ENCODE data around the gene CCDC9. TPM values are rescaled to one million over a fixed set of nuclear protein-coding genes. Genes with fewer than 3 reads are reported as not detected.
A peak's percentile ranks its signal among the peaks of the same experiment; 100 is the strongest.
"Not testable (repeated sequence)": the region's sequence is repeated elsewhere in the genome, so short reads cannot be mapped to it uniquely, and the experiment has no call there.

Gene CCDC9
- total RNA-seq, 1 donor from 2014 or later, result 16.3 TPM

DNA sequence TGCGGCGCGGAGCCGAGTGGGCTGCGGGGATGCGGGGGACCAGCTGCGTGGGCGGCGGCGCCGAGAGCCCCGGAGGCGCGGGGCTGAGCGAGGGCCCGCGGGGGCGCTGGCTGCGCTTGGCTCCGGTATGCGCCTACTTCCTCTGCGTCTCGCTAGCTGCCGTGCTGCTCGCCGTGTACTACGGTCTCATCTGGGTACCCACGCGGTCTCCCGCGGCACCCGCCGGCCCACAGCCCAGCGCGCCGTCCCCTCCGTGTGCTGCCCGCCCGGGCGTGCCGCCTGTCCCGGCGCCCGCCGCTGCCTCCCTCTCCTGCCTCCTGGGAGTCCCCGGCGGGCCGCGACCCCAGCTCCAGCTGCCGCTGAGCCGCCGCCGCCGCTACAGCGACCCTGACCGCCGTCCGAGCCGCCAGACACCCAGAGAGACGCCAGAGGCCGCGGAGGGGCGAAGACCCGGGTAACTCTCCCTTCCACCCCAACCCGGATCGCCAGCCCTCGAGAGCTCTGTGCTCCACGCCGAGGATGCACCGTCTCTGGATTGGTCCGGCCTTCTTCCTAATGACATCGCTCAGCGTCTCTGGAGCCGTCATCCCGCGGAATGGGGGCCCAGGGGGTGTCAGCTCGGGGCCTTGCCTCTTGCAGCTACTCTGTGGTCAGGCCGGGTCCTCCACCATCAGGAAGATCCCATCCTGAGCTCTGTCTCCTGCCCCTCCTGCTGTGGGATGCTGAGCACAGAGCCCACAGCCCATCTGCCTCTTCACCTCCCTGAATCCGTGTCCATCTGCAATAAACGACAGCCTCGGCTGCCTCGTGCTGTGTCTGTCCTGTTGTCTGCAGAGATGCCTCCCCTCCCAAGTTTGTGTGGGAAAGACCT, 18.8 kb downstream of the CCDC9 start:
- DNase-seq (peak; percentile 59), ATAC-seq (ENCODE audit: poor library complexity) (no peak)
- intact Hi-C loops (cut with DNase I), result no loop called here

- ATAC-seq (ENCODE audit: poor library complexity) (no peak), DNase-seq (peak; percentile 77)
- intact Hi-C loops (cut with DNase I), result no loop called here
These were observed 19.6 kb downstream of the CCDC9 start for GRCh38 chr19:47275791-47276461.

DNA sequence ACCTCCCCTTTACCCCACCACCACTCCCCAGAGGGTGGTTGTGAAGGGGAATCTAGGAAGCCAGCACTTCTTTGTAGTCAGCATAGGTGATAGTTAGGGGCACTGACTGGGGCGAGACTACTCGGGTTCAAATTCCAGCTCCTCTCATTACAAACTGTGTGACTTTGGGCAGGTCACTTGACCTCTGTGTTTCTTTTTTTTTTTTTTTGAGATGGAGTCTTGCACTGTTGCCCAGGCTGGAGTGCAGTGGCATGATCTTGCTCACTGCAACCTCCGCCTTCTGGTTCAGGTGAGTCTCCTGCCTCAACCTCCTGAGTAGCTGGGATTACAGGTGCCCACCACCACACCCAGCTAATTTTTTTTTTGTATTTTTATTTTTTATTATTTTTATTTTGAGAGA, 20.2 kb downstream of the CCDC9 start:
- DNase-seq; intact Hi-C loops (cut with DNase I); ATAC-seq (ENCODE audit: poor library complexity): not testable (repeated sequence)

DNA sequence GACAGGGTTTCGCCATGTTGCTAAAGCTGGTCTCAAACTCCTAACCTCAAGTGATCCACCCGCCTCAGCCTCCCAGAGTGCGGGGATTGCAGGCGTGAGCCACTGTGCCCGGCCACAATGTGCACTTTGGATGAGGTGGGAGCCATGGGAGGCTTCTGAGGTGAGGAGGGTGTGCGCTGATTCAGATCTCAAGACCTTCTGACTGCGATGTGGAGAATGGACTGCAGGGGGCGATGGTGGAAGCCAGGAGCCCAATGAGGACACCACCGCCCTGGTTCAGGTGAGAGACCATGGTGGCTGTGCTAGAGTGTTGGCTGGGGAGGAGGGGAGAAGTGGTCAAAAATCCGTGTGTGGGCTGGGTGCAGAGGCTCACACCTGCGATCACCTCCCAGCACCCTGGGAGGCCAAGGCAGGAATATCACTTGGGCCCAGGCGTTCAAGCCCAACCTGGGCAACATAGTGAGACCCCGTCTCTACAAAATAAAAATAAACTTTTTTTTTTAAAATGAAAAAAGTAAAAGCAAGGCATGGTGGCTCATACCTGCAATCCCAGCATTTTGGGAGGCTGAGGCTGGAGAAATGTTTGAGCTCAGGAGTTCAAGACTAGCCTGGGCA, 24.0 kb downstream of the CCDC9 start:
- no peak for DNase-seq
- ATAC-seq (ENCODE audit: poor library complexity), result no peak
- intact Hi-C loops (cut with DNase I), result no loop called here

- intact Hi-C loops (cut with DNase I), result no loop called here
- DNase-seq (no peak), ATAC-seq (ENCODE audit: poor library complexity) (no peak)
These were observed 27.2 kb downstream of the CCDC9 start for GRCh38 chr19:47283405-47284059.

DNA sequence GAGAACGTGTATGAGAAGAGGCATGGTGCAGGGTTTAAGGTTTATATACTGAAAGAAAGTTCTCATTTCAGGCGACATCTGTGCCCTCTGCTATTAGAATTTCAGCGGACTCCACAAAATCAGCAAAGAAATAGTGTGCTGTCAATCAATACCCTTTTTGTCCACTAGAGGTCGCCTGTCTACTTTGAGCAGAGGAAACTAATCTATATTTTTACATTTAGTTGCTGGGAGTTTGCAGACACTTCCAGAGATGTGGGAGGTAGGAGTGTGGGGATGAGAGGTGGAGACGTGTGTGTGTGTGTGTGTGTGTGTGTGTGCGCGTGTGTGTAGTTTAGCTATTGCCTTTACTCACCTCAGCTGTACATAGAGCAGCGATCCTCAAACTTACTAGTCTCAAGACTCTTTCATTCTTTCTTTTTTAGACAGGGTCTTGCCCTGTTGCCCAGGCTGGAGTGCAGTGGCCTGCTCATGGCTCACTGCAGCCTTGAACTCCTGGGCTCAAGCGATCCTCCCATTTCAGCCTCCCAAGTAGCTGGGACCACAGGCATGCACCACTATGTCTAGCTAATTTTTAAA, 28.1 kb downstream of the CCDC9 start:
- peak; percentile 62 for ATAC-seq (ENCODE audit: poor library complexity)
- DNase-seq, result no peak
- intact Hi-C loops (cut with DNase I), result no loop called here

DNA sequence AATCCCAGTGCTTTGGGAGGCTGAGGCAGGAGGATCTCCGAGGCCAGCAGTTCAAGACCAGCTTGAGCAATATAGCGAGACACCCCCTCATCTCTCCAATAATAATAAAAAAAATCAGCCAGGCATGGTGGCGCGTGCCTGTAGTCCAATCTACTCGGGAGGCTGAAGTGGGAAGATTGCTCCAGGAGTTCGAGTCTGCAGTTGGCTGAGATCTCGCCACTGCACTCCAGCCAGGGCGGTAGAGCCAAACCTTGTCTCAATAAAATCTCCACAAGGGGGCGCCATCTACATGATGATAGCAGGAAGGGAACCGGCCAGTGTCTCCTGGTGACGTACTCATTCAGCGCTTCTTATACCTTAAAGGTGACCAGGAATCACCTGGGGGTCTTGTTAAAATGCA, 39.7 kb downstream of the CCDC9 start:
- ATAC-seq (ENCODE audit: poor library complexity) (peak; percentile 92), DNase-seq (peak; percentile 61)
- intact Hi-C loops (cut with DNase I), result loop anchor here (10.0 kb wide), 1 partner anchor 129 kb away; no protein-coding TSS in a partner anchor

GRCh38 chr19:47300867-47301266, 44.5 kb downstream of the CCDC9 start:
- intact Hi-C loops (cut with DNase I), result loop anchor here (10.0 kb wide), 1 partner anchor 84 kb away; no protein-coding TSS in a partner anchor
- DNase-seq; ATAC-seq (ENCODE audit: poor library complexity): not testable (repeated sequence)

DNA sequence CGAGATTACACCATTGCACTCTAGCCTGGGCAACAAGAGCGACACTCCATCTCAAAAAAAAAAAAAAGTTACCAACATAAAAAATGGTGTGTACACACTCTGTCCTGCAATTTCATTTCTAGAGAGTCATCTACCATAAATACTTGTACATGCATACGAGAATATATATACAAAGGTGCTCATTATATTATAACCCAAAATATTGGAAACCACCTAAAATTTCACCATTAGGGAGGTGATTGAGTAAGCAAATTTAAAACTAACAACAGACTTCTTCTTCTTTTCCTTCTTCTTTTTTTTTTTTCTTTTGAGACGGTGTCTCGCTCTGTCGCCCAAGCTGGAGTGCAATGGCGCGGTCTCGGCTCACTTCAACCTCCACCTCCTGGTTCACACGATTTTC, 45.9 kb downstream of the CCDC9 start:
- intact Hi-C loops (cut with DNase I), result loop anchor here (10.0 kb wide), 1 partner anchor 83 kb away; no protein-coding TSS in a partner anchor
- DNase-seq, result no peak
- no peak for ATAC-seq (ENCODE audit: poor library complexity)

DNA sequence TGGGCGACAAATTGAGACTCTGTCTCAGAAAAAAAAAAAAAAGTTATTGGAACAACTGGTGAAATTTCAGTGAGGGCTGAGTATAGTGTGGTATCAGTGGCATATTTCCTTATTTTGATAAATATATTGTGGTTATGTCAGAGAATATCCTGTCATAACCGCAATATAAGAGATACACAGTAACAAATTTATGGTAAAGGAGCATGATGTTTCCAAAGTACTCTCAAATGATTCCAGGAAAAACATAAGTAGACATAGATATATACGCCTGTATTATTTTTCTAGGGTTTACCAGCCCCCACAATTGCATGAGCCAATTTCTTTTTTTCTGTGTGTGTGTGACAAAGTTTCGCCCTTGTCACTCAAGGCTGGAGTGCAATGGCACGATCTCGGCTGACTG, 47.6 kb downstream of the CCDC9 start:
- intact Hi-C loops (cut with DNase I), result loop anchor here (10.0 kb wide), 1 partner anchor 81 kb away; no protein-coding TSS in a partner anchor

DNA sequence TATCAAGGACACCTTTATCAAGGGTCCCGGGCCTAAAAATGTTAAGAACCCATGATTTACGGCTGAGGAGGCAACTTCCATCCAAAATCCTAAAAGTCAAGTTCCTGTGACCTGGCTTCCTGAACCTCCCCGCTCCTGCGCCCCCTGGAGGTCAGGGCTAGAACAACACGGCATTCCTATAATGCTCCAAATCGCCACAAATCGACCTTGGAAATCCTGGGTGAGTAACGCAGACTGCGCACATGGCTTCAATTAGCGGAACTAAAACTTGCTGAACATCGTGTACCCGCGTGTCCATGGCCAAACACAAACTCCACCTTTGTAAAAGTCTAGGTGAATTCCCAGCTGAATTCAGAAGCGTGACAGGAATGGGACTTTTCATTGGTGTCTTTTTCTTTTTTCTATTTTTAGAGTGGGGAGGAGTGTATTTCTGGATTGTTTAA, 49.0 kb downstream of the CCDC9 start:
- intact Hi-C loops (cut with DNase I), result loop anchor here (10.0 kb wide), 1 partner anchor 79 kb away; no protein-coding TSS in a partner anchor
- ATAC-seq (ENCODE audit: poor library complexity), result peak; percentile 64
- peak; percentile 73 for DNase-seq

More for the DNA sequence above, 47.6 kb downstream of the CCDC9 start:
- no peak for DNase-seq
- ATAC-seq (ENCODE audit: poor library complexity), result no peak

- intact Hi-C loops (cut with DNase I), result loop anchor here (10.0 kb wide), 1 partner anchor 78 kb away; no protein-coding TSS in a partner anchor
- DNase-seq (no peak), ATAC-seq (ENCODE audit: poor library complexity) (no peak)
These were observed 50.0 kb downstream of the CCDC9 start for GRCh38 chr19:47306303-47306702.

- intact Hi-C loops (cut with DNase I), result loop anchor here (10.0 kb wide), 1 partner anchor 76 kb away; no protein-coding TSS in a partner anchor
- ATAC-seq (ENCODE audit: poor library complexity) (no peak), DNase-seq (no peak)
These were observed 52.7 kb downstream of the CCDC9 start for GRCh38 chr19:47309038-47309437.

- intact Hi-C loops (cut with DNase I), result loop anchor here (10.0 kb wide), 1 partner anchor 75 kb away; no protein-coding TSS in a partner anchor
- ATAC-seq (ENCODE audit: poor library complexity) (peak; percentile 58), DNase-seq (peak; percentile 71)
These were observed 53.3 kb downstream of the CCDC9 start, which contains the start of gene C5AR1 for GRCh38 chr19:47309608-47310007. C5AR1 (plus strand) TSS chr19:47309861; CDS start chr19:47309896, 35 bp downstream.

GRCh38 chr19:47310323-47310722, 54.0 kb downstream of the CCDC9 start:
- intact Hi-C loops (cut with DNase I), result no loop called here
- no peak for DNase-seq

GRCh38 chr19:47310819-47311218, 54.5 kb downstream of the CCDC9 start:
- DNase-seq (peak; percentile 82), ATAC-seq (ENCODE audit: poor library complexity) (no peak)
- intact Hi-C loops (cut with DNase I), result no loop called here

More at GRCh38 chr19:47310323-47310722, 54.0 kb downstream of the CCDC9 start:
- no peak for ATAC-seq (ENCODE audit: poor library complexity)

GRCh38 chr19:47312366-47313006, 56.2 kb downstream of the CCDC9 start:
- intact Hi-C loops (cut with DNase I), result no loop called here
- no peak for ATAC-seq (ENCODE audit: poor library complexity)
- no peak for DNase-seq

All from Right ventricle myocardium superior (tissue), 1 donor.